Rectal smooth muscle tissue (tissue), 1 donor: ENCODE measurements around the gene FRG1.
"Not testable (repeated sequence)": the region's sequence is repeated elsewhere in the genome, so short reads cannot be mapped to it uniquely, and the experiment has no call there.

Source experiments
- H3K27ac ChIP-seq: one replicate; pipeline ENCODE4 v1.7.0; 2013; ENCODE audit warnings: low read depth, low read length, inconsistent platforms
- H3K27me3 ChIP-seq: one replicate; pipeline ENCODE4 v1.7.0; 2013; ENCODE audit warnings: low read length; ENCODE audit not compliant: control insufficient read depth, insufficient read depth
- H3K36me3 ChIP-seq: one replicate; pipeline ENCODE4 v1.7.0; 2013; ENCODE audit warnings: low read length; ENCODE audit not compliant: control insufficient read depth, insufficient read depth
- H3K4me1 ChIP-seq: one replicate; pipeline ENCODE4 v1.7.0; 2013; ENCODE audit warnings: low read length; ENCODE audit not compliant: control insufficient read depth, insufficient read depth
- H3K4me3 ChIP-seq: one replicate; pipeline ENCODE4 v1.7.0; 2013; ENCODE audit warnings: low read length
- H3K9ac ChIP-seq: one replicate; pipeline ENCODE4 v1.7.0; 2013; ENCODE audit warnings: low read length

The FRG1 gene

DNA sequence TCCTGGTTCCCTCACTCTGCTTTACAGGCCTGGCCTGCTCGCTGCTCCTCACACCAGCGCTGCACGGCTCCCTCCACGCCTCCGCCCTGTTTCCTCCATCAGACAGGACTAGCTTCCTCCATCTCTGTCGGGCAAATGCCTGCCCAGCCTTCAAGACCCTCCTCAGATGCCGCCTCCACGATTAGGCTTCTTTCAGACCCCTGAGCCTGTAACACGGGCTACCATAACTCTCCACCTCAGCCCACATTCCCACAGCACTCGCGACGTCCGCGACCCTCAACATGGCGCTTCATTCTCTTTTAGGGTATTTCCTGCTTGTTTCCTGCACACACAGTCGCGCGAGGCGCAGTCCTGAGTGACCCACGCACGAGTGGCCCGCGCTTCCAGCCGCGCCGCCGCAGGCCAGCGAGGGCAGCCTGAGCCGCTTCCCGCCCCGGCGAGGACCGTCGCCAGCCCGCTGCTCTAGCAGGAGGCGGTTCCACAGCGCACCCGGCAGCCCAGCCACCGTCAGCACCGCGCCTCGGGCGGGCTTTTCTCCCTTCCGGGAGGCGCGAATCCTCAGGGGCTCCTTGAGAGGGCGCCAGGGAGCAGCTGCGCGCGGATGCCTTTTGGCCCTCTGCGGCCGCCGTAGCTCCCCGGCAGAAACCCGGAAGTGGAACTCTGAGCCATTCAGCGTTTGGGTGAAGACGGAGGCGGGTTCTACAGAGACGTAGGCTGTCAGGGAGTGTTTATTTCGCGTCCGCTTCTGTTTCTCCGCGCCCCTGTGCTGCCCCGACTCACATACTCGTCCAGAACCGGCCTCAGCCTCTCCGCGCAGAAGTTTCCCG, at the start of gene FRG1:
Gene FRG1 (plus strand): TSS at position 695 of the 827 bp plus-strand sequence. CDS start 138 bp downstream, outside the sequence.
- no peaks in the 10 kb centered on the region for H3K36me3 ChIP-seq
- H3K27ac ChIP-seq = peak within 1 kb of the TSS; percentile 84
- H3K4me3 ChIP-seq = peak within 1 kb of the TSS; percentile 98
- peak within 1 kb of the TSS; percentile 63 for H3K9ac ChIP-seq
- no peaks in the 10 kb centered on the region for H3K27me3 ChIP-seq
- H3K4me1 ChIP-seq = peaks cover 10% of the 10 kb centered on the region

DNA sequence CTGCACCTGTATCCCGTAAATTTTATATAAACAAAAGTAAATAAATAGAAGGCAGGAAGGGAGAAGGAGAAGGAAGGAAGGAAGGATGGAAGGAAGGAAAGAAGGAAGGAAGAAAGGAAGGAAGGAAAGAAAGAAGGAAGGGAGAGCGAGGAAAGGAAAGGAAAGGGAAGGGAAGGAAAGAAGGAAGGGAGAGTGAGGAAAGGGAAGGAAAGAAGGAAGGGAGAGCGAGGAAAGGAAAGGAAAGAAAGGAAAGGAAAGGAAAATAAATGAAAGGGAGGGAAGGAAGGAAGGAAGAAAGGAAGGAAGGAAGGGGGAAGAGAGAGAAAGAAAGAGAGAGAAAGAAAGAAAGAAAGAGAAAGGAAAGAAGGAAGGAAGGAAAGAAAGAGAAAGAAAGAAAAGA, 43.0 kb upstream of the FRG1 start:
- no peak overlapping the region for H3K27ac ChIP-seq
- no peaks in the 10 kb centered on the region for H3K36me3 ChIP-seq
- H3K4me1 ChIP-seq = no peaks in the 10 kb centered on the region
- no peaks in the 10 kb centered on the region for H3K27me3 ChIP-seq
- no peak overlapping the region for H3K4me3 ChIP-seq
- H3K9ac ChIP-seq = no peak overlapping the region

DNA sequence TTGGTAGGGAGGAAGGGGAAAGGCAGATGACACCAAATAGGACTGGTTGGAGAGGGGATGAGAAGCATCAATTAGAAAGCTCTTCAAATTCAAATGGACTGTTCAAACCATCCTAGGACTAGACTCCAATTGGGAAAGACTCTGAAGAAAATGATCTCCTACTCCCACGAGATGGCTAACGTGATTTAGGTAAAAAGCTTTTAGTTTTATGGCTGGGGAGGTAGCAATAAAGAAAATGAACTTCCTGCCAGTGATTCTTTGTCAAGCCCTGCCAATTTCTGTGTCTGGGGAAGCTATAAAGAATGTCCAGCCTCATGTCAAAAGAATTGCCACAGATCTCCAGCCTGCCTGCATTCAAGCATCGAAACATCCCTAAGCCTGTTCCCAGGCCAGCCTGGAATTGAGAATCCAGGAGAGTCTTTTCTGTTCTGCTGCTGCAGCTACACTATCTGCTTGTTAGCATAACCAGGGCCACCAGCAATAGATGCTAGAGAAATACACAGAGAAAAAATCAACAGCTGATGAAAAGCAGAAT, 41.1 kb upstream of the FRG1 start:
- not testable (repeated sequence) for H3K36me3 ChIP-seq, H3K9ac ChIP-seq, H3K27me3 ChIP-seq, H3K4me1 ChIP-seq, H3K4me3 ChIP-seq, H3K27ac ChIP-seq

DNA sequence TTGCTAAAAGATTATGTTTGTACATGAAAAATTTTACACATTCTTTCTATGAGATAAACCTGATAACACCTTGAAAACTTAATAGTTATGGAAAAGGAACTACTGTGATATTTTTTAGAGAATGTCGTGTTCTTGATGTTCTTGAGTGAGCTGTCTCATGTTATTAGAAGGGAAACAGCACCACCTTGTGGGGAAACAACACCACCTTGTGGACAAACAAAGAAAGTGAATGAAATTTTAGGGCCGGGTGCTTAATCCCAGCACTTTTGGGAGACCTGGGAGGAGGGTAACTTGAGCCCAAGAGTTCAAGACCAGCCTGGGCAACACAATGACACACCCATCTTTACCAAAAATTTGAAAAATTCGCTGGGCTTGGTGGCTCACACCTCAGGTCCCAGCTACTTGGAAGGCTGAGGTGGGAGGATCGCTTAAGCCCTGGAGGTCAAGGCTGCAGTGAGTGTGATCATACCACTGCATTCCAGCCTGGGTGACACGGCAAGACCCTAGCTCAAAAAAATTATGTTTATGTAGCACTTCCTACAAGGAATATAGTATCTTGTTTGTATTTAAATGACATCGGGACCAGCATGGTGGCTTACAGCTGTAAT, 36.1 kb upstream of the FRG1 start:
- H3K27me3 ChIP-seq, H3K4me3 ChIP-seq, H3K36me3 ChIP-seq, H3K27ac ChIP-seq, H3K4me1 ChIP-seq, H3K9ac ChIP-seq: not testable (repeated sequence)

DNA sequence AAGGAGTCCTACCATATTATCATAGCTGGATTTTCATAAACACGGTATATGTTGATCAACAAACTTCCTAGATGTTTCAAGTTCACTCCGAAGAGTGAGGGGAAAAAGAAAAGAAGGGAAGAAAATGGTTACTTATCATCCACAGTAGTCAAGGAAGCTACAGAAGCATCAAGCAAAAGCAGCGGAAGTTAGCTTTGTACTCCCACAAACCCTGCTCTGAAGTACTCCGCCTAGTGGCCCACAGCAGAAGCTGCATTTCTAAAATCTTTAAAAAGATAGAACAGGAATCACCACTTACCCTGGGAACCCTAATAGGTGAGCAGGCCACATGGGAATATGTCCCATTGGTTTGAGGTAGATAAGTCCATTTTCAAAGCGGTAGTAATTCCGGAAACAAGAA, 28.5 kb upstream of the FRG1 start:
- H3K36me3 ChIP-seq = no peaks in the 10 kb centered on the region
- no peak overlapping the region for H3K27ac ChIP-seq
- H3K27me3 ChIP-seq = no peaks in the 10 kb centered on the region
- no peak overlapping the region for H3K9ac ChIP-seq
- no peak overlapping the region for H3K4me3 ChIP-seq
- H3K4me1 ChIP-seq = no peaks in the 10 kb centered on the region

DNA sequence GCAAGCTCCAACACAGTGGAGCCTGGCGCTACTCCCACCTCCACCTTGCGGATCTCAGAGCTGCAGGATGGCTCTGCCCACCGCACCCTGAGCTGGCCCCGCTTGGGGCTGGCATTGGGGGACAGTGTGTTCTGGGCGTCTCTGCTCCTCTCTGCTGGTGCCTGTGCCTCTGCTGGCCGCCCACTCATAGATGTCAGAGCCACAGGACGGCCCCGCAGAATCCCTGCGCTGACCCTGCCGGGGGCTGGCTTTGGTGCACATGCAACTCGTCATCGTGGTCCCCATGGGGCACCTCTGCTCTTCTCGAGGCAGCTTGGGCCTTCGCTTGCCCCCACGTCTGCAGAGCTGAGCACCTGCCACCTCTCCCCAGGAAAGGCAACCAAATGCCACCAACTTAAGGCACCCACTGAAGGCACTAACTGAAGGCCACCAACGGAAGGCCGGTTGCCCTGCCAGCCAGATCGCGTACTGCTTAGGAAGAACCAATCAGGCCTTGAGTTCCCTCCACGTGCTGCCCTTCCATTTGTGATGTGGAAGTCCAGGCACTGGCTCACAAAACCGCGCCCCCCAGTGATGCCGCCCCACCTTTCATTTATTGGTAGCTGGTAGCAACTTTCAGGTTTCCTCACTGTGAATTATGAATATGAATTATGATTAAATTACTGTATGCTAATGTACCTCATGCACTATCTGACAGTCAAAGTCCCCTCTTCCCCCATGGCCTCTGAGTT, 23.3 kb upstream of the FRG1 start:
- H3K27me3 ChIP-seq = no peaks in the 10 kb centered on the region
- no peak overlapping the region for H3K4me3 ChIP-seq
- H3K9ac ChIP-seq = no peak overlapping the region
- H3K4me1 ChIP-seq = no peaks in the 10 kb centered on the region
- no peaks in the 10 kb centered on the region for H3K36me3 ChIP-seq
- H3K27ac ChIP-seq = no peak overlapping the region

DNA sequence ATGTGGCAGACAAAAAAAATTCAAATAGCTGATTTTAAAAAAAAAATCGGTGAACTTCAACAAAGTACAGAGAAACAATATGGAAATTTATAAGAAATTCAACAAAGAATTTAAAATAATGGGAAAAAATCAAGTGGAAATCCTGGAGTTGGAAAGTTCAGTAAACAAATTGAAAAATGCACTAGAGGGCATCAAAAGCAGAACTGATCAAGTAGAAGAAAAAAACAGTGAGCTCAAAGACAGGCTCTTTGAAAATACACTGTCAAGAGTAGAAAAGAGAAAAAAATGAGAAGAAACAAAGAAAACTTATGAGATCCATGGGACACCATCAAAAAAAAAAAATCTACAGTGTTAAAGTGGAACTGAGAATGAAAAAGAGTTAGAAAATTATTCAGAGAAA, 19.6 kb upstream of the FRG1 start:
- H3K27me3 ChIP-seq = no peaks in the 10 kb centered on the region
- no peak overlapping the region for H3K27ac ChIP-seq
- H3K4me3 ChIP-seq = no peak overlapping the region
- H3K4me1 ChIP-seq = no peaks in the 10 kb centered on the region
- H3K36me3 ChIP-seq = no peaks in the 10 kb centered on the region
- H3K9ac ChIP-seq = no peak overlapping the region

DNA sequence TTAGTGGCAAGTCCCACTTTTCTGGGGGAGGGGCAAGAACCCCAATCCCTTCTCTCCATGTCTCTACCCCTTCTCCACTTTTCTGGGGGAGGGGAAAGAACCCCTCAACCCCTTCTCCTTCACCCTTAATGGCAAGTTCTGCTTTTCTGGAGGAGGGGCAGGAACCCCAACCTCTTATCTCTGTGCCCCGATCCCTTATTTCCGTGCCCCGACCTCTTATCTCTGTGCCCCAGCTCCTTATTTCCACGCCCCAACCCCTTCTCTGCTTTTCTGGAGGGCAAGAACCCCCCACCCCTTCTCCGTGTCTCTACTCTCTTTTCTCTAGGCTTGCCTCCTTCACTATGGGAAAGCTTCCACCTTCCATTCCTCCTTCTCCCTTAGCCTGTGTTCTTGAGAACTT, 13.9 kb upstream of the FRG1 start:
- H3K9ac ChIP-seq, H3K4me1 ChIP-seq, H3K4me3 ChIP-seq, H3K27me3 ChIP-seq, H3K27ac ChIP-seq, H3K36me3 ChIP-seq: not testable (repeated sequence)

DNA sequence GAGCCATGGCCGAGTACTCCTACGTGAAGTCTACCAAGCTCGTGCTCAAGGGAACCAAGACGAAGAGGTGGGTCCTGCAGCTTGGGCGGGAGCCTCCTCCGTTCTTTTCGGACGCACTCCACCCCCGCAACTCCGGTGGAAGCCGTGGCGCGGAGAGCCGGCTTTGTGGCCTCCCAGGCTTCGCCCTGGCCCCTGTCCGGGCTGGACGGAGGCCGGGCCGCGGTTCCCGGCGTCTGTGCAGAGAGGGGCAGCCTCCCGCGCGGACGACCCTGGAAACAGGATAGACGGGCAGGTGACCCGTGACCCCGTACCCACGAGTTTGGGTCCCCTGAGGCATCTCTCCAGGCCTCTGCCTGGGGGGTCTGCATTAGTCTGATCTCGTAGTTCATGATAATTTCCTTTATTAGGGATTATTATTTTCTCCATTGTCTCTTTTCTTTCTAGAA, 356 bp downstream of the FRG1 start:
- Histone ChIP-seq H3K27ac (peak overlapping the region; percentile 83), H3K27me3 (no peaks in the 10 kb centered on the region), H3K4me1 (peaks cover 10% of the 10 kb centered on the region), H3K36me3 (no peaks in the 10 kb centered on the region), H3K9ac (peak overlapping the region; percentile 51), H3K4me3 (peak overlapping the region; percentile 79)

DNA sequence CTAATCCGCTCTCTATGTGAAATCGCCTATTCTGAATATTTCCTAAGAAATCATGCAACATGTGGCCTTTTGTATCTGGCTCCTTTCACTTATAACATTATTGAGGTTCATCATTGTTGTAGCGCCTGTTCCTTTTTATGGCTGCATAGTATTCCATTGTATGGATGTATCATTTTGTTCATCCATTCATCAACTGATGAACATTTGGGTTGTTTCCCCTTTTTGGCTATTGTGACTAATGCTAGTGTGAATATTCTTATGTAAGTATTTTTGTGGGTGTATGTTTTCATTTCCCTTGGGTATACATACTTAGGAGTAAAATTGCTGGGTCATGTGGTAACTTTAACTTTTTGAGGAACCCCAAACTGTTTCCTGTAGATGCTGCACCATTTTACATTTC, 1.7 kb downstream of the FRG1 start:
- not testable (repeated sequence) for H3K9ac ChIP-seq, H3K27me3 ChIP-seq, H3K4me1 ChIP-seq, H3K27ac ChIP-seq, H3K36me3 ChIP-seq, H3K4me3 ChIP-seq

DNA sequence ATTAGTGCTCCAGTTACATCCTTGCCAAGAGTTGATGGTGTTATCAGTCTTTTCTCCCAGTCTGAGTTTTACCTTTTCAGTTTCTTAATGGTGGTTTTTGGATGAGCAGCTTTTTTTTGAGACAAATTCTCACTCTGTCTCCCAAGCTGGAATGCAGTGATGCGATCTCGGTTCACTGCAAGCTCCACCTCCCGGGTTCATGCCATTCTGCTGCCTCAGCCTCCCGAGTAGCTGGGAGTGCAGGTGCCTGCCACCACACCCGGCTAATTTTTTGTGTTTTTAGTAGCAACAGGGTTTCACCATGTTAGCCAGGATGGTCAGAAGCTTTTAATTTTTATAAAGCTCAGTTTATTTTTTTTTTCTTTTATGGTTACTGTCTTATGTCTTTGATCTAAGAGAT, 3.4 kb downstream of the FRG1 start:
- H3K27ac ChIP-seq, H3K4me3 ChIP-seq, H3K4me1 ChIP-seq, H3K36me3 ChIP-seq, H3K27me3 ChIP-seq, H3K9ac ChIP-seq: not testable (repeated sequence)

DNA sequence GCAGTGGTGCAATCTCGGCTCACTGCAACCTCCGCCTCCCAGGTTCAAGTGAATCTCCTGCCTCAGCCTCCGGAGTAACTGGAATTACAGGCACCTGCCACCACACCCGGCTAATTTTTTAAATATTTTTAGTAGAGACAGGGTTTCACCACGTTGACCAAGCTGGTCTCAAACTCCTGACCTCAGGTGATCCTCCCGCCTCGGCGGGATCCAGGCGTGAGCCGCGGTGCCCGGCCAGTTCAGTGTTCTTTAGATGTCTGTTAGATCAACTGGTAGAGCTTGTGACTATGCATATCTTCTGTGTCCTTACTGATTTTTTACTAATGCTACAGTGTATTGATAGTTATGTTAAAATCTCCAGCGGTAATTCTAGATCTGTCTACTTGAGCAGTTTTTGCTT, 6.2 kb downstream of the FRG1 start:
- H3K36me3 ChIP-seq, H3K27ac ChIP-seq, H3K9ac ChIP-seq, H3K27me3 ChIP-seq, H3K4me1 ChIP-seq, H3K4me3 ChIP-seq: not testable (repeated sequence)
